HK-2 (cell line): ENCODE measurements around the gene MRFAP1.
"Not testable (repeated sequence)": the region's sequence is repeated elsewhere in the genome, so short reads cannot be mapped to it uniquely, and the experiment has no call there.

Source experiments
- DNase-seq: peaks from one replicate; pipeline ENCODE4 v3.0.0-alpha.2; 2018; ENCODE audit not compliant: unreplicated experiment

MRFAP1 gene

DNA sequence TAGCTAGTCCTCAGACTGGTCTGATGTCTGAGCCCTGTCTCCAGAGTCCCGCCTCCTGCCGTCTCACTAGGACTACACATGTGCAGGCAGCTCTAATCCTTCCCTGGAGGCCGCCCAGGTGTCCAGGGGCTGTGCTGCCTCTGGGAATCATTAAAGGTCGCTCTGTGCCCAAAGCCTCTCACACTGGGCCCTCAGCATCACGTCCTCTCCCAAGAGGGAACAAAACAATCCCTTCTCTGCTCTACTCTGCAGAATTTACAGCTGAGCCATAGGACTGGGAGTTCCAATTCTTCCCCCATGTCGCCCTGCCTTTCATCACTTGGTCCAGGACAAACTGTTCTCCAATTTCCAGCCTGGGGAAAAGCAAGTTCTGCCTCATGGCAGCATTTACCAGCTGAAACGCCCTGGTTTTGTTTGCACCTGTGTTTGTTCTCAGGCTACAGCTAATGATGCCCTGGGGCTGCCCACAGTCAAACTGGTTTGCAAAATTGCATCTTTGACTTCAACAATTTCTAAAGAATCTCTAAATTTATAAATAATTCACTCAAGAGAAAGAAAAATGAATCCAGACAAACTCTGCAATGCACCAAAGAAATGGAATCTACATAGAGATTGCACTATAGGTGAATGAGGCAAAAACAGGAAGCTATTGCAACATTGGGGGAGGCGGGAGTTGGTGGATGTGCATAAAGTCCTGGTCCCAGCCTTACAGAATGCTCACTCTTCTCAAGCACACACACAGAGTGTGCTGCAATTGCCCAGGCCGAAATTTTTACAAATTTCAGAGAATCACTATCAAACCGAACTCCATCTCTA, 7.2 kb upstream of the MRFAP1 start:
- no peak for DNase-seq

DNA sequence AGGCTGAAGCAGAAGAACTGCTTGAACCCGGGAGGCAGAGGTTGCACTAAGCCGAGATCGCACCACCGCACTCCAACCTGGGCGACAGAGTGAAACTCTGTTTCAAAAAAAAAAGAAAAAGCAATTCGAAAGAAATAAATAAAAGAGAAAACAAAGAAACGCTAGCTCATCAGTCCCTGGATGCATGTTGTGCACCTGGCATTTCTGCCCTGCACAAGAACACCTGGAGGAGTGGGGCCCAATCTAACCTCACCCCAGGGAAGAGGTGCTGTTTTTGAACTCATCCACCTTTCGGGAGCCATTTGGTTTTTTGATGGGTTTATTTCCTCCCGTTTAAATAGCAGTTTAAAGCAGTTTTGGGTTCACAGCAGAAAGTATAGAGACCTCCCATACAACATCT, 5.7 kb upstream of the MRFAP1 start:
- no peak for DNase-seq

DNA sequence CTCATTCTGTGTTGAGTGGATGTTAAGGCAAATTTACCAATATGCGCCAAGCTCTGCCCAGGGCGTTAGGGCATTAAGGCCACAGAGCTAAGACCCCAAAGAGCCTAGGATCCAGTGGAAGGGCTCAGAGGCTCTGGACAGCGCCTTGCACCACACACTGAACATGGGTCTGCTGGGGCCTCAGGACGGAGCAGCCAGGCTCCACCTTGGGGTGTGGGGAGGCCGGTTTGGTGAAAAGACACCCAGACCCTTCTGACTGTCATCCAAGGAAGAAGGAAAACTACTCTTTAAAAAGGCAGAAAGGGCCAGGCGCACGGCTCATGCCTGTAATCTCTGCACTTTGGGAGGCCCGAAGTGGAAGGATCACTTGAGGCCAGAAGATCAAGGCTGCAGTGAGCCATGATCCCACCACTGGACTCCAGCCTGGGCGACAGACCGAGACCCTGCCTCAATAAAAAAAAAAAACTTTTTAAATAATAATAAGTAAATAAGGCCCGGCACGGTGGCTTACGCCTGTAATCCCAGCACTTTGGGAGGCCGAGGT, 1.3 kb upstream of the MRFAP1 start:
- no peak for DNase-seq

DNA sequence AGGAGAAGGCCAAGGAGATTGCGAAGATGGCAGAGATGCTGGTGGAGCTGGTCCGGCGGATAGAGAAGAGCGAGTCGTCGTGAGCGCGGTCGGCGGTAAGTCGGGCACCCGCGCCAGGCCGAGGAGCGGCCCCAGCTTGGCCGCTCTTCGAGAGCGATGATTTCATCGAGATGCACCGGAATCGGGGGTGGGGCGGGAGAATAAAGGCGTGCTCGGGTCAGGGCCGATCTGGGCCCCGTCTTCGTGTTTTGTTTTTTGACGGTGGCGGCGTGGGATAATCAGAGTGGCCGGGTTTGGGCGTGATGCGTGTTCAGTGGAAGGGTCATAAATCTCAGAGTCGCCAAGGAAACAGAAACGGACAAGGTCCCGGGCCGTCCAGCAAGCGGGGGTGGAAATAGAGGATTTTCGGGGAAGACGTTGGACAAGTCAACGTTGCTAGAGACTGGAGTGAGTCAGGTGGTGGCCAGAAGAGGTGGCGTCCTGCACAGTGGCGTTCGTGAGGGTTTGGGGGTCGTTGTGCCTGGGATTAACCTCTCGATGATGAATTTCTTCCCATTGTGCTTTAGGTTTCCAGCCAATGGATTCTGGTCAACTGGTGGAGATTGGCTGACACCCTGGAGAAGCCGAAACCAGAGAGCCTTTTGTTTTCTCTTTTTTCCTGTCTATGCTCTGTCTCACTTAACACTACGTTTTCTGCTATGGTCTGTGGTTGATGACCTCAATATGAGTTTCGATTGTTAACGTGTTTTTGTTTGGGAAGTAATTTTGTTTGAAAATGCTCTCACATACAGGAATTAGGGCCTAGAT, 882 bp downstream of the MRFAP1 start:
- DNase-seq, result peak; percentile 57

DNA sequence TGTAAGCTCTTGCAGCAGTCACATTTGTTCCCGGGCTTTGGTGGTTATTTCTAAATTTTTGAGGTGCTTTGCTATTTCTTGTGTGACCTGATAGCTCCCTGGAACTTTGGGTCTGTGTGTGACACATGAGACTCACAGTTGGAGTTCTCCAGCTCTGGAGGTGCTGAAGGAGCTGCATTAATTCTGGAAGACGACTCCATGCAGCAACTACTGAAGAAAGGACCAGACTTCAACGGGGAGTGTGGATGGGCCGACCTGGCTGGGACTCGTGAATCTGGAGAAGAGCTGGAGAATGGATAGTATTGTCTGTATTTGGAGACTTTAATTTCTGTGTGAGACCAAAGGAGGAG, 1.5 kb downstream of the MRFAP1 start:
- DNase-seq, result no peak

DNA sequence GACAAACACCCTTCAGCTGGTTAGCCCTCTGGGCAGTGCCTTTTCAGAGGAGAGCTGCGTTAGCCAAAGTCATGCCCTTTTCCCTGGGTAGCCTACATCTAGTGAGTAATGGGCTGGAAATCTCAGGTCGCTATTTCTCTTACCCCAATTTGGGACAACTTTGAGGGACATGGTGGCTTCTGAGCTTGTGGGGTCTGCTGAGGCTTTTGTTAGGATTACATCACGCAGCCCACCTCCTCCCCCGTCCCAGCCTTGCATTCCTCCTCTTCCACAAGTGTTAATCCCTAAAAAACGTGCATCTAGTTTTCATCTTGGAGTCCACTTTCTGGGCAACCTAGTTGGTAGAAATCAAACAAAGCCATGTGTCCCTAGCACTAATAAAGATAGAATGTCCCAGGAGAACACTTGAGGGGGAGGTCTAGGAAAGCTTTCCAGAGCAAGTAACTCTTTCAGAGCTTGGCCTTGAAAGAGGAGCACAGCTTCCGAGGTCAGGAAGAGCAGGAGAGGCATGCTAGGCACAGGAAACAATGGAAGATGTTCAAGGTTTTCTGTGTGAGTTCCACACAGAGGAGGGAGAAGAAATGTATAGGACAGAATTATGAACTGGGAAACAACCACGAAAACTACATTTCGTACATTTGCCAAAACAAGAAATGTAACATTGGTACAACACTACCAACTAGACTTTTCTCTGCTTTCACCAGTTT, 2.8 kb downstream of the MRFAP1 start:
- DNase-seq, result no peak

DNA sequence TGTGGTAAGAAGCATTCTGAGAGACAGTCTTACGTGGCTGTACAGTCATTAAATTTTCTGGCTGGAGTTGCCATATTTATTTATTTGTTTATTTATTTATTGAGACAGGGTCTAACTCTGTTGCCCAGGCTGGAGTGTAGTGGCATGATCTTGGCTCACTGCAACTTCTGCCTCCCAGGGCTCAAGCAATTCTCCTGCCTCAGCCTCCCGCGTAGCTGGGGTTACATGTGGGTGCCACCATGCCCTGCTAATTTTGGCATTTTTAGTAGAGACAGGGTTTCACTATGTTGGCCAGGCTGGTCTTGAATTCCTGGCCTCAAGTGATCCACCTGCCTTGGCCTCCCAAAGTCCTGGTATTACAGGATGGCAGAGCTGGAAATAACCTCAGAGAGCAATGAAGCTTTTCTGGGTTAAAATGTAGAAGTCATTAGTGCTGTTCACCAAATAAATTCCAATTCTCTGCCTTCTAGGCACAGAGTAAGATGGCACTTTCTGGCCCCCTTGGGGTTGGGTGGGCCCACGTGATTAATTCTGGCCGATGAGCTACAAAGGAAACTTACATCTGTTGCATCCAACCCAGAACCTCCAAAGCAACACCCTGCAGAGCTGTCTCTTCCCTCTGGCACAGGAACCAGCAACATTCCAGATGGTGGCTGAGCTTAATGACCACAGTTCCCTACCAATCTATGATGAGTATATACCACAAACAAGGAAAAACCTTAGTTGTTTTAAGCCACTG, 4.5 kb downstream of the MRFAP1 start:
- DNase-seq, result no peak

DNA sequence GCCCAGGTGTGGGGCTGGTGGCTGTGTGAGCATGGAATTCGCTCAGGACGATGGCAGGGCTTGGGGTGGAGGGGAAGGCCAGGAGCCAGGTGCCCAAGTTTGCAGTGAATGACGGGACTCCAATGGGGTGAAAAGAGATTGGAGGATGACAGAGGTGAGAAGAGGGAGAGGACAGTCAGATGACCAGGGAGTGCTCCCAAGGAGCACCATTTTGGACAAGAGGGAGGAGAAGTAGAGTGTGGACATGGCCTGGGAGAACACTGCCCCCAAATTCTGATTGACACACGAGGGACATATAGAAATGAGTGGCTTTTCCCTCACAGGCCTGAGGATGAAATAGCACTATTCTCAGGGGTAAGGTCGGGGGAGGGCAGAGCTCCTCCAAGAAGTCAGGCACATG, 6.7 kb downstream of the MRFAP1 start:
- DNase-seq, result no peak

DNA sequence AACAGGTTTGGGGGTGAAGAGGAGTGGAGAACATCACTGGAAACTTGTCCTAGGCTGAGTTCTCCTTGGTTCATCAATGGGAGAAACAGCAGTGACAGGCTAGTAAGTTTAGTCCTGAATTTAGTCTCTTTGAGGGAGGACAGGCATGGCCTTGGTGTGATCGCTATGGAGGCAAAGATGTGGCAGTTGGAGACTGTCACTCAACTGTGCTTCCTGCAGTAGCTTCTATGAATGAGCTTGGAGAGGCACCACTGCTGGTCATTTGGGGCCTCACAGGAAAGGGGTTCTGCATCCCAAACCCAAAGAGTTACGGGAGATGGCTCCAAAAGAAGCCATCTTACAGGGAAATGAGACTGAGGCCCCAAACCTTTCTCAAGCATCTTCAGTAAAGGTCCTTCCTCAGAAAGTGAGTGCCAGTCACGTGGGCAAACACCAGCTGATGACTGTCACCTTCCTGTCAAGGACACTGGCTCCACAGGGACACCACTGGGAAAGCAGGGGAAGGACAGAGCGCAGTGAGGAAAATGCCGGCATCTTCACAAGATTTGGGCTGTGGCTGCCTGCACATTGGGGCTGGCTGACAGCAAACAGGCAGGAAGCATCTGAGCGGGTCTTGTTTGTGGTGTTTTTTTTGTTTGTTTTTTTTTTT, 7.2 kb downstream of the MRFAP1 start:
- DNase-seq, result no peak

DNA sequence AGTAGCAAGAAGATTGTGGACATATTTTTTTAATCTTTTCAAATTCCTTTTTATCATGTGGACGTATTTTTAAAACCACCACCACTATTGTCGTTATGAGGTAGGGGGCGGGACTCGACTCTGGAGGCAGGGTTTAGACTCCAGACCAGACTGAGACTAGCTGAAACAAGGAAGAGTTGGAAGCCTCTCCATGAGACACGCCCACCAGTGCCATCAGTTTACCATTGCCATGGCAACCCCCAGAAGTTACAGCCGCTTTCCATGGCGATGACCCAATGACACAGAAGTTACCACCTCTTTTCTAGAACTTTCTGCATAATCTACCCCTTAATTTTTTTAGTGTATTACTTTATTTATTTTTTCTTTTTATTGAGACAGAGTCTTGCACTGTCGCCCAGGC, 8.7 kb downstream of the MRFAP1 start:
- DNase-seq, result no peak

DNA sequence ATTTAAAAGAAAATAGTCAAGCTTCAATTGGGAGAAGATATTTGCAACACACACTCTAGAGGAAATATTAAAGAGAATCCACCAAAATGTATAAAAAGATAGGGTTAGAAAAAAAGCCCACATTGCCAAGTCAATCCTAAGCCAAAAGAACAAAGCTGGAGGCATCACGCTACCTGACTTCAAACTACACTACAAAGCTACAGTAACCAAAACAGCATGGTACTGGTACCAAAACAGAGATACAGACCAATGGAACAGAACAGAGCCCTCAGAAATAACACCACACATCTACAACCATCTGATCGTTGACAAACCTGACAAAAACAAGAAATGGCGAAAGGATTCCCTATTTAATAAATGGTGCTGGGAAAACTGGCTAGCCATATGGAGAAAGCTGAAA, 13.7 kb downstream of the MRFAP1 start:
- not testable (repeated sequence) for DNase-seq

DNA sequence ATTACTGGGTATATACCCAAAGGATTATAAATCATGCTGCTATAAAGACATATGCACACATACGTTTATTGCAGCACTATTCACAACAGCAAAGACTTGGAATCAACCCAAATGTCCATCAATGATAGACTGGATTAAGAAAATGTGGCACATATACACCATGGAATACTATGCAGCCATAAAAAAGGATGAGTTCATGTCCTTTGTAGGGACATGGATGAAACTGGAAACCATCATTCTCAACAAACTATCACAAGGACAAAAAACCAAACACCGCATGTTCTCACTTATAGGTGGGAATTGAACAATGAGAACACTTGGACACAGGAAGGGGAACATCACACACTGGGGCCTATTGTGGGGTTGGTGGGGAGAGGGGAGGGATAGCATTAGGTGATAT, 14.8 kb downstream of the MRFAP1 start:
- DNase-seq, result not testable (repeated sequence)

DNA sequence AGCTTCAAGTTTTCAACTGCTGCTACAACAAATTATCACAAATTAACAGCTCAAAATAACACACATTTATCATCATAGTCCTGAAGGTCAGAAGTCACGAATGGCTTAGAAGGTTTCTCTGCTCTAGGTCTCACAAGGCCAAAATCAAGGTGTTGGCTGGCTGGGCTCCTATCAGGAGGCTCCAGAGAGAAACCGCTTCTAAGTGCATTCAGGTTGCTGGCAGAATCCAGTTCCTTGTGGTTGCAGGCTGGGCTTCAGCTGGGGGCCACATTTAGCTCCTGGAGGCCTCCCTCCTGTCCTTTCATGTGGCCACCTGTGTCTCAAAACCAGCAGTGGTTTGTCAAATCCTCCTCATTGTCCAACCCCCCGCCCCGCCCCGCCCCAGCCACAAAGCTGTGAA, 15.4 kb downstream of the MRFAP1 start:
- DNase-seq, result no peak

DNA sequence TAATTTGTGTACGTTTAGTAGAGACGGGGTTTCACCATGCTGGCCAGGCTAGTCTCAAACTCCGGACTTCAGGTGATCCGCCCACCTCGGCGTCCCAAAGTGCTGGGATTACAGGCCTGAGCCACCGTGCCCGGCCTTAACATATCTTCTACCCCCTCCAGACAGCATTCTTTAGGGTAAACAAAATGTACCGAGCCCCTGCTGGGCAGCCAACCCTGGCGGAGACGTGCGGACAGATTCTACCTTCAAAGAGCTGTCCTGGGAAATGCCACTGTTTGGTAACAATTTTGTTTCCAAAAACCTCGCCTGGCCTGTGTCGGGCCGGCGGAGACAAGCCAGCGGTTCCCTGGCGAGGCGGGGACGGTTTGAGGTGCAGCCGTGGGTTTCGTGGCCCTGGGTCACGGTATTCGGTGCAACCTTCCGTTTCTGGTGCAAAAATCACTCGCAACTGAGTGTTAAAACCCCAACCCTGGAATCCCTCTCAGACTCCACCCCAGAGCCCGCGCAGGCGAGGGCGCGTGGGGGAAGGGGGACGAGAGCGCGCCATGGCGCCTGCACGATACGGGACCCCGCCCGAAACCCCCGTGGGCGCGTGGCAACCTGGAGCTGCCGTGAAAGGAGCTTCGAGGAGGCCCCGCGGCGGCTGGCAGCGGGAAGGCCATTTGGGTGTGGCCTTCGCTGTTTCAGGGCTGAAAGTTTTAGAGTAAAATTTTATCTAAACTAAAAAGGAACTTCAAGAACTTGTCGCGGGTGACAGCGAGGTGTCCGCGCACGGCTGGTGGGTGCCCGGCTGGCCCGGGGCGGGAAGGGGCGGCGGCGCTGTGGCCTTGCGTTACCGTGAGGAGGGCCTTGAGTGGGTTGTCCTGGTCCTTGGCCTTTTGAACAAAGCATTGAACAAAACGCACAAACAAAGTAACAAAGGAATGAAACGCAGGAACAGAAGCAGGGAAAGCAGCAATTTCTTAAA, 17.0 kb downstream of the MRFAP1 start:
- no peak for DNase-seq

DNA sequence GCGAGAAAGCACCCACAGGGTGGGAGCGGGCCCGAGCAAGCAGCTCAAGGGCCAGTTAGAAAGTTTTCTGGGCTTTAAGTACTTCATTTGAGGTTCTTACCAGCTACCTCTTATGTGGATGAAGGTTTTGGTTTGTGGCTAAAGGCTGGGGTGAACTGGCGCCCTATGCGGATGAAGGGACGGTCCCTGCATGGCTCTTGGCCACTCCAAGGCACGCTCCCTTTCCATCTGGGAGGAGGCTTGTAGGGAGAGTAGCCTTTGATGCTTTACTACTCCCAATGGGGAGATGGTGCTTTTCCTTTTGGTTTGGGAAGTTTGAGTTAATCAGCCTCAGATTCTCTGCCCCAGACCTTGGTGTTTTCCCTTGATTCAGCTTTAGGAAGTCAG, 17.7 kb downstream of the MRFAP1 start:
- DNase-seq, result no peak

DNA sequence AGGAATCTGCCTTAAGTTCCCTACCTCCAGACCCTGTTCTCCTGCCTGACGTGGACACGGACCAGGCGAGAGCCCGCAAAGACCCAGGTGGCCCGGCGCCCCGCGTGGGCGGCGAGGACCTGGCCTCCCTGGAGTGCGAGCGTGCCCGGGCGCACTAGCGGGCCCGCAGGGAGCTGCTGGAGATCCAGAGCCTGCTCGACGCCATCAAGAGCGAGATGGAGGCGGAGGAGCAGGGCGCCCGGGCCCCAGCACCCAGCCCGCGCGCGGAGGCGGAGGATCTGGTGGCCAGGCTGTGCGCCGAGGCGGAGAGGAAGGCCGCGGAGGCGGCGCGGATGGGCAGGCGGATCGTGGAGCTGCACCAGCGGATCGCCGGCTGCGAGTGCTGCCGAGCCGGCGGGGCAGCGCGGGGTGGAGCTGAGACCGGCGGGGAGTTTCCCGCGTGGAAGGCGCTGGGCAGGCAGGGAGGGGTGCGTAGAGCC, 18.2 kb downstream of the MRFAP1 start:
- DNase-seq, result no peak

DNA sequence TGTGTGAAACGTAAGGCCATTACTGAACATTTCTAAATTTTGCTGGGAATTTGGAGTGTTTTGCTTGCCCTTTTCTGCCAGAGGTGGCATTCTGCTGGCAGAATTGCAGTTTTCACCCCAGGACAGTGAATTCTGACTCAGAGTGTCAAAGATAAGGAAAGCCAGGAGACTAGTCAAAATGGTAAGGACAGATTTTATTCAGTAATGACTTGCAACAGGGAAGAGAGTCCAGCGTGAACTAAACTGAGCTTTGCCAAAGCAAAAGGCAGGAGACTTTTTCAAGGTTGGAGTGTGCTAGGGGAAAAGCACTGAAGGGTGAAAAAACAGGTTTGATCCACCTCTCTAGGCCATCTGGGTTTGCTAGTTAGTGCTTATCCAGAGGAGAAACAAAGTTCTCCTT, 19.4 kb downstream of the MRFAP1 start:
- DNase-seq, result no peak

DNA sequence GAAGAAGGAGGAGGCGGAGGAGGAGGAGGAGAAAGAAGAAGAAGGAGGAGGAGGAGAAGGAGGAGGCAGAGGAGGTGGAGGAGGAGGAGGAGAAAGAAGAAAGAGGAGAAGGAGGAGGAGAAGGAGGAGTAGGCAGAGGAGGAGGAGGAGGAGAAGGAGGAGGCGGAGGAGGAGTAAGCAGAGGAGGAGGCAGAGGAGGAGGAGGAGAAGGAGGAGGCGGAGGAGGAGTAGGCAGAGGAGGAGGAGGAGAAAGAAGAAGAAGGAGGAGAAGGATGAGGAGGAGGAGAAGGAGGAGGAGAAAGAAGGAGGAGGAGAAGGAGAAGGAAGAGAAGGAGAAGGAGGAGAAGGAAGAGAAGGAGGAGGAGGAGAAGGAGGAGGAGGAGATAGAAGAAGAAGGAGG, 19.9 kb downstream of the MRFAP1 start:
- DNase-seq, result no peak

DNA sequence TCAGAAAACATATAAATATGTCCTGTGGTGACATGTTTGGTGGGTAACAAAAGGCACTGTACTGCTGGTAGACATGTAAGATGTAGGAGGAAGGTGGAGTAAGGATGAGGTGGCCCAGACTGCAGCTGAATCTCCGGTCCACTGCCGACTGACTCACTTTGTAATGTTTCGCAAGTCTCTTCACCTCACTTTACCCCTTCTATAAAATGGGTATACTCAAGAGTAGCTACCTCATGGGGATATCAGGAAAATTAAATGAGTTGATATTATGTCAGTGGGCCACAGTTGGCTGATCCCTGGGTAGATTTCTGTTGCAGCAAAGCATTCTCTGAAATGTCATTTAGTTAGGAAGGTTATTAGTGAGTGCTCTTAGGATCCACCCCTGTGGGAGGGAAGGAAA, 22.1 kb downstream of the MRFAP1 start:
- no peak for DNase-seq
